ENCODE results near the gene DST. TPM values are rescaled to one million over a fixed set of nuclear protein-coding genes. Genes with fewer than 3 reads are reported as not detected.

The DST gene
- total RNA-seq, 1 experiment from 2014 or later = 370 TPM

DNA sequence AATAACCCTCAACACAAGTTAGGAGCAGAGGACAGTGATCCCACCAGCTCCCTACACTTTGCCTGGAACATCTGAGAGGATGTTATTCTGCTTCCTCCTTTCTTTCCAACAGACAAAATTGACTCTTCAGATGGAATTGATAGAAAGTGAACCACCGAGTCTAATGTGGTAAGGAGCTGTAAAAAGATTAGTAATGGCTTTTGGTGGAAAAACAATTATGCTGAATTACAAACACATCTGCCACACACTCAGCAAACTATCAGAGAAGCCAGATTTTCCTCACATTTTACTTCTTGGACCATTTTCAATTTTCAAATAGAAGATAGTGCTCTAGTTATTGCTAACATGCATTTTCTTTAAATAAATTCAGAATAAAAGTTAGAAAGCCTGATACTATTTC is 223.5 kb downstream of the DST start:
- ChIA-PET CTCF (interaction anchor here (0.6 kb wide), 1 partner anchor 44 kb away, joined by 3 read pairs; no protein-coding TSS in a partner anchor), POLR2A (interaction anchor here (1.1 kb wide), 1 partner anchor 15 kb away, joined by 4 read pairs; no protein-coding TSS in a partner anchor)
- Mint-ChIP-seq H3K4me1 (ENCODE audit: insufficient read depth, unreplicated experiment) (no peaks in the 10 kb centered on the region), H3K4me3 (ENCODE audit: unreplicated experiment) (no peak overlapping the region), H3K9me3 (ENCODE audit: unreplicated experiment) (no peaks in the 10 kb centered on the region), H3K36me3 (ENCODE audit: insufficient read depth, unreplicated experiment) (no peaks in the 10 kb centered on the region), H3K27me3 (ENCODE audit: insufficient read depth, unreplicated experiment) (no peaks in the 10 kb centered on the region), H3K27ac (ENCODE audit: low read depth, unreplicated experiment) (no peak overlapping the region)
- intact Hi-C loops (cut with micrococcal nuclease) = no loop called here
- TF ChIP-seq, protein P1, sequence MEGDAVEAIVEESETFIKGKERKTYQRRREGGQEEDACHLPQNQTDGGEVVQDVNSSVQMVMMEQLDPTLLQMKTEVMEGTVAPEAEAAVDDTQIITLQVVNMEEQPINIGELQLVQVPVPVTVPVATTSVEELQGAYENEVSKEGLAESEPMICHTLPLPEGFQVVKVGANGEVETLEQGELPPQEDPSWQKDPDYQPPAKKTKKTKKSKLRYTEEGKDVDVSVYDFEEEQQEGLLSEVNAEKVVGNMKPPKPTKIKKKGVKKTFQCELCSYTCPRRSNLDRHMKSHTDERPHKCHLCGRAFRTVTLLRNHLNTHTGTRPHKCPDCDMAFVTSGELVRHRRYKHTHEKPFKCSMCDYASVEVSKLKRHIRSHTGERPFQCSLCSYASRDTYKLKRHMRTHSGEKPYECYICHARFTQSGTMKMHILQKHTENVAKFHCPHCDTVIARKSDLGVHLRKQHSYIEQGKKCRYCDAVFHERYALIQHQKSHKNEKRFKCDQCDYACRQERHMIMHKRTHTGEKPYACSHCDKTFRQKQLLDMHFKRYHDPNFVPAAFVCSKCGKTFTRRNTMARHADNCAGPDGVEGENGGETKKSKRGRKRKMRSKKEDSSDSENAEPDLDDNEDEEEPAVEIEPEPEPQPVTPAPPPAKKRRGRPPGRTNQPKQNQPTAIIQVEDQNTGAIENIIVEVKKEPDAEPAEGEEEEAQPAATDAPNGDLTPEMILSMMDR (IDR thresholded peaks at IDR 0.05; ENCODE audit: unreplicated experiment) = no peak
- BruUV-seq (replicated peaks) = no TSS peak
- DNase-seq (ENCODE audit: unreplicated experiment) = no peak

- CTCF ChIA-PET = interaction anchor here (0.6 to 1.1 kb wide), 3 partner anchors 17 to 54 kb away, joined by 3 to 4 read pairs (median 3); no protein-coding TSS in a partner anchor
- intact Hi-C loops (cut with micrococcal nuclease) = no loop called here
- Mint-ChIP-seq H3K27ac (ENCODE audit: low read depth, unreplicated experiment) (no peak overlapping the region), H3K4me1 (ENCODE audit: insufficient read depth, unreplicated experiment) (no peaks in the 10 kb centered on the region), H3K36me3 (ENCODE audit: insufficient read depth, unreplicated experiment) (no peaks in the 10 kb centered on the region), H3K9me3 (ENCODE audit: unreplicated experiment) (no peaks in the 10 kb centered on the region), H3K27me3 (ENCODE audit: insufficient read depth, unreplicated experiment) (no peaks in the 10 kb centered on the region), H3K4me3 (ENCODE audit: unreplicated experiment) (no peak overlapping the region)
- no peak for DNase-seq (ENCODE audit: unreplicated experiment)
- TF ChIP-seq, protein P1 (IDR thresholded peaks at IDR 0.05; ENCODE audit: unreplicated experiment) = no peak
- BruUV-seq (replicated peaks) = no TSS peak
- POLR2A ChIA-PET = interaction anchor here (1.5 kb wide), 1 partner anchor 47 kb away, joined by 3 read pairs; no protein-coding TSS in a partner anchor
Observed at GRCh38 chr6:56417823-56418222, 224.9 kb downstream of the DST start.

- no peak overlapping the region for H3K4me3 Mint-ChIP-seq (ENCODE audit: unreplicated experiment)
- ChIA-PET POLR2A (no interaction called here), CTCF (no interaction called here)
- no peak for DNase-seq (ENCODE audit: unreplicated experiment)
- H3K27ac Mint-ChIP-seq (ENCODE audit: low read depth, unreplicated experiment) = no peak overlapping the region
- no peaks in the 10 kb centered on the region for H3K27me3 Mint-ChIP-seq (ENCODE audit: insufficient read depth, unreplicated experiment)
- H3K36me3 Mint-ChIP-seq (ENCODE audit: insufficient read depth, unreplicated experiment) = no peaks in the 10 kb centered on the region
- intact Hi-C loops (cut with micrococcal nuclease) = no loop called here
- H3K9me3 Mint-ChIP-seq (ENCODE audit: unreplicated experiment) = no peaks in the 10 kb centered on the region
- no peaks in the 10 kb centered on the region for H3K4me1 Mint-ChIP-seq (ENCODE audit: insufficient read depth, unreplicated experiment)
- BruUV-seq (replicated peaks) = no TSS peak
- TF ChIP-seq, protein P1 (IDR thresholded peaks at IDR 0.05; ENCODE audit: unreplicated experiment) = no peak
Observed at GRCh38 chr6:56416247-56416646, 226.4 kb downstream of the DST start.

DNA sequence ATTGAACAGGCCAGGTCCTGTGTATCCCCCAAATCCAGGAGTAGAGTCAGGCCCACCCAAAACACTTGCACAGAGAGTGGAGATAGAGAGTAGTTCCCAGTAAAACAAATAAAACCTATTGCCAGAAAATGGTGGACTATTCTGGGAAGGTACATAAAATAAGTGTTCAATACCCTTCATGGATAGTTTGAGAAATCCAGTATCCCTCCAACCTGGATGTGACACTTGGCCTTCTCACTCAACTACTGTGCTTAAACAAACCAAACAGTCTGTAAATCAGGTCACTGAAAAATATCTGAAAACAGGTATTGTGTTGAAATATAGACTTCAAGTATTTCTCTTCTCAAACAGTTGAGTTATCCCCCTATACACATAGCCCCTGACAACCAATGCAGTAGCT is 233.7 kb downstream of the DST start:
- BruUV-seq (replicated peaks) = no TSS peak
- H3K27ac Mint-ChIP-seq (ENCODE audit: low read depth, unreplicated experiment) = no peak overlapping the region
- H3K27me3 Mint-ChIP-seq (ENCODE audit: insufficient read depth, unreplicated experiment) = no peaks in the 10 kb centered on the region
- intact Hi-C loops (cut with micrococcal nuclease) = no loop called here
- H3K4me1 Mint-ChIP-seq (ENCODE audit: insufficient read depth, unreplicated experiment) = no peaks in the 10 kb centered on the region
- TF ChIP-seq, protein P1 (IDR thresholded peaks at IDR 0.05; ENCODE audit: unreplicated experiment) = no peak
- DNase-seq (ENCODE audit: unreplicated experiment) = no peak
- ChIA-PET CTCF (no interaction called here), POLR2A (interaction anchor here (0.9 kb wide), 1 partner anchor 36 kb away, joined by 4 read pairs; no protein-coding TSS in a partner anchor)
- H3K4me3 Mint-ChIP-seq (ENCODE audit: unreplicated experiment) = no peak overlapping the region
- no peaks in the 10 kb centered on the region for H3K9me3 Mint-ChIP-seq (ENCODE audit: unreplicated experiment)
- H3K36me3 Mint-ChIP-seq (ENCODE audit: insufficient read depth, unreplicated experiment) = no peaks in the 10 kb centered on the region

All from MCF 10A (cell line).